Measurements from ENCODE around the gene PAGE2B. TPM values are rescaled to one million over a fixed set of nuclear protein-coding genes. Genes with fewer than 3 reads are reported as not detected.
"Not testable (repeated sequence)": the region's sequence is repeated elsewhere in the genome, so short reads cannot be mapped to it uniquely, and the experiment has no call there.

The PAGE2B gene
- total RNA-seq, 3 donors from 2014 or later = not detected

- intact Hi-C loops (cut with DNase I; ENCODE audit: low total_unique reads) = no loop called here
- Histone ChIP-seq H3K9me3 (no peaks in the 10 kb centered on the region), H3K27ac (no peak overlapping the region), H3K36me3 (no peaks in the 10 kb centered on the region), H3K4me3 (no peak overlapping the region), H3K4me1 (no peaks in the 10 kb centered on the region), H3K27me3 (peaks cover 0 to 47% of the 10 kb centered on the region in 2 donors)
- DNase-seq (ENCODE audit: low spot score in 2 of 2) = no peak
- TF ChIP-seq CTCF (IDR thresholded peaks at IDR 0.05) (no peak), POLR2AphosphoS5 (IDR thresholded peaks at IDR 0.05) (no peak), POLR2A (IDR thresholded peaks at IDR 0.05) (no peak)
Observed at GRCh38 chrX:55029291-55029690, 45.5 kb upstream of the PAGE2B start.

- TF ChIP-seq POLR2A (IDR thresholded peaks at IDR 0.05) (no peak), CTCF (IDR thresholded peaks at IDR 0.05) (no peak), POLR2AphosphoS5 (IDR thresholded peaks at IDR 0.05) (no peak)
- no peaks in the 10 kb centered on the region for H3K36me3 ChIP-seq
Observed at GRCh38 chrX:55030271-55031205, 44.3 kb upstream of the PAGE2B start, which contains the start of gene ALAS2. Gene ALAS2, minus strand, starts transcription at chrX:55030977. Its CDS starts 4,977 bp downstream, at chrX:55026000.

DNA sequence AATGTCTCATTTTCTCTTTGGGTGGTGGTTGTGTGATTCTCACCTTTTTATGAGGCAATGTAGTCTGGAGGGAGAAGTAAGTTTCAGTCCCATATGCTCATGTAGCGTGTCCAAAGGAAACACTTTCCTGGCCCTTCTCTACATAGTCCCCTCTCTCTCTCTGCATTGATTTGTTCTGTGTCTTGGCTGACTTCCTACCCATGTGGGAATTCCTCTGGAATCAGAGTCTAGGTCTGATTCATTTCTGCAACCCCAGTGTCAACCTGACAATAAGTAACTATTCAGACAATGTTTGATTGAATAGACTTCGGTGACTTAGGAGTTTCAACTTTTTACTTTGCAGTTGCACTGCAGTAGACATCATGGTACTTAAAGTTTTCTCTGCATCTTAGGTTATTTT, 41.4 kb upstream of the PAGE2B start:
- DNase-seq (ENCODE audit: low spot score in 2 of 2) = no peak
- TF ChIP-seq CTCF (IDR thresholded peaks at IDR 0.05) (no peak), POLR2AphosphoS5 (IDR thresholded peaks at IDR 0.05) (no peak), POLR2A (IDR thresholded peaks at IDR 0.05) (no peak)
- intact Hi-C loops (cut with DNase I; ENCODE audit: low total_unique reads) = no loop called here
- Histone ChIP-seq H3K9me3 (no peaks in the 10 kb centered on the region), H3K36me3 (no peaks in the 10 kb centered on the region), H3K27me3 (peaks cover 0 to 29% of the 10 kb centered on the region in 2 donors), H3K4me1 (no peaks in the 10 kb centered on the region), H3K4me3 (no peak overlapping the region), H3K27ac (no peak overlapping the region)

More at GRCh38 chrX:55030271-55031205, 44.3 kb upstream of the PAGE2B start, which contains the start of gene ALAS2:
- Histone ChIP-seq H3K4me3 (no peak within 1 kb of the TSS), H3K27ac (no peak within 1 kb of the TSS), H3K4me1 (no peaks in the 10 kb centered on the region), H3K27me3 (peaks cover 0 to 42% of the 10 kb centered on the region in 2 donors), H3K9me3 (no peaks in the 10 kb centered on the region)
- DNase-seq (ENCODE audit: low spot score in 2 of 2) = no peak
- intact Hi-C loops (cut with DNase I; ENCODE audit: low total_unique reads) = no loop called here

DNA sequence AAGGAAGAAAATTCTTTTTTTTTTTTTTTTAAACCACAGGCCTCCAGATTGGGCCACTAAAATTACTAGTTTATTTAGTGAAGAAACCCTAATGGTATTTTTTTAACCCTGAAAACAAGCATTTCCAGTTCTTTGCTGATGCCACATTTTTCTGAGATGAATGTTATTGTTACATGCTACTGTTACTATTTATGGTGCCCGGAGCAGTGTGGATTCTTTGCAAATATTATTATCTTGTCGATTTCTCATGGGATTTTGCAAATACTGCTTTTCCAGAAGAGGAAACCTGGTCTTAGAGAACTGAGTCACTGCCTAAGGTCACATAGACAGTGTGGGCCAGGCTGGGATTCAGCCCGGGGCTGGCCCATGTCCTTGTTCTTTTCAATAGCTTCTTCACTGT, 35.4 kb upstream of the PAGE2B start:
- H3K27me3 ChIP-seq = no peaks in the 10 kb centered on the region
- no peaks in the 10 kb centered on the region for H3K4me1 ChIP-seq
- no peaks in the 10 kb centered on the region for H3K9me3 ChIP-seq
- intact Hi-C loops (cut with DNase I; ENCODE audit: low total_unique reads) = no loop called here
- H3K27ac ChIP-seq = no peak overlapping the region
- TF ChIP-seq CTCF (IDR thresholded peaks at IDR 0.05) = no peak
- no peak for TF ChIP-seq POLR2A (IDR thresholded peaks at IDR 0.05)
- TF ChIP-seq POLR2AphosphoS5 (IDR thresholded peaks at IDR 0.05) = no peak
- no peak overlapping the region for H3K4me3 ChIP-seq
- no peaks in the 10 kb centered on the region for H3K36me3 ChIP-seq
- DNase-seq (ENCODE audit: low spot score in 2 of 2) = no peak

GRCh38 chrX:55041514-55041913, 33.3 kb upstream of the PAGE2B start:
- Histone ChIP-seq H3K36me3 (no peaks in the 10 kb centered on the region), H3K4me1 (no peaks in the 10 kb centered on the region), H3K9me3 (no peaks in the 10 kb centered on the region), H3K27me3 (no peaks in the 10 kb centered on the region), H3K27ac (no peak overlapping the region), H3K4me3 (no peak overlapping the region)
- TF ChIP-seq POLR2AphosphoS5 (IDR thresholded peaks at IDR 0.05) = no peak
- TF ChIP-seq CTCF (IDR thresholded peaks at IDR 0.05) = no peak
- no peak for TF ChIP-seq POLR2A (IDR thresholded peaks at IDR 0.05)
- intact Hi-C loops (cut with DNase I; ENCODE audit: low total_unique reads) = no loop called here
- no peak for DNase-seq (ENCODE audit: low spot score in 2 of 2)

GRCh38 chrX:55050599-55050998, 24.2 kb upstream of the PAGE2B start:
- H3K27ac ChIP-seq; H3K36me3 ChIP-seq; H3K4me3 ChIP-seq; intact Hi-C loops (cut with DNase I; ENCODE audit: low total_unique reads); DNase-seq (ENCODE audit: low spot score in 2 of 2); H3K4me1 ChIP-seq; H3K27me3 ChIP-seq; H3K9me3 ChIP-seq: not testable (repeated sequence)
